Measurements from ENCODE around the gene XCR1.
A peak's percentile ranks its signal among the peaks of the same experiment; 100 is the strongest.

The XCR1 gene

DNA sequence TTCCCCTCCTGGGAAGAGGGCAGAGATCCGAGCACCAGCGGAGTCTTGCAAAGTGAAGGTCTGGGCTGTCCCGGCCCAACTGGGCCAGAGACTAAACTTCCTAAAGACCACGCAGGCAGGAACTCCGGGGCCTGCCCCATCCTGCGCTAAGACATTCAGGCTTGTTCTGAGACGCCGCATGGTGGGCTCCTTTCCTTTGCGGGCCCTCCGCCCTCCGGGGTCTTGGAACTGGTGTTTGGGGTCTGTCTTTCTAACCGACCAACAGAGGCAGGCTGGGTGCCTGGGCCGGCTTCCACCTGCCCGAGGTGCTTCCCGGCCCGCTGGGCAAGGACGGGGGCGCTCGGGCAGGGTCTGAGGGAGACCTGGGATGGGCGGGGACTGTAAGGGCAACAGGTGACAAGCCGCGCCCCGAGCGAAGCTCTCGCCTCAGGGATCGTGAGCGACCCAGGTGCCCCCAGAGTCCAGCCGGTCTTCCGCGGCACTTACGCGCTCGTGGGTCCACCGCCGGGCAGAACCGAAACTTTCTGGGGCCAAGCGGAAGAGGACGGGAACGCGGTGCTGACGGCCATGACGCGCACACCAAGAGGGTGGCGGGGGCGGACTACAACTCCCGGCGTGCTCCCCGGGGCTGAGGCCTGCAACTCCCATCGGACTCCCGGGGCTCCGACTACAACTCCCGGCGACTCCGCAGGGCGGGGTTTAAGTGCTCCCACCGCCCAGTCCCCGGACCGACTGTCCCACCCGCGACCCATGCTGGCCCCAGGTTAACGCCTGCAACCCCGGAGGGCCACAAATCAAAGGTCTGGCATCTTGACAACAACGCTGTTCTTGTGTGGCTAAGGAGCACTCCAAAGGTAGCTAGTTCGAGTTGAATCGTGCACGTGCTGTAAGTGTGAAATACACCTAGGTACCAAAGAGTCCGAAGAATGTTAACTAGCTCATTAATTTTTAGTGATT lies 31.8 kb downstream of the XCR1 start, which contains the start of gene FYCO1:
Gene FYCO1 (minus strand): TSS at position 589 of the 957 bp plus-strand sequence. CDS start 10,914 bp downstream, outside the sequence.
- no peaks in the 10 kb centered on the region for H3K27me3 ChIP-seq (ENCODE audit: control insufficient read depth, low read length)
- TF ChIP-seq EZH2phosphoT487 (IDR thresholded peaks at IDR 0.05; ENCODE audit: borderline replicate concordance, low read length) = no peak
- TF ChIP-seq, protein P1, sequence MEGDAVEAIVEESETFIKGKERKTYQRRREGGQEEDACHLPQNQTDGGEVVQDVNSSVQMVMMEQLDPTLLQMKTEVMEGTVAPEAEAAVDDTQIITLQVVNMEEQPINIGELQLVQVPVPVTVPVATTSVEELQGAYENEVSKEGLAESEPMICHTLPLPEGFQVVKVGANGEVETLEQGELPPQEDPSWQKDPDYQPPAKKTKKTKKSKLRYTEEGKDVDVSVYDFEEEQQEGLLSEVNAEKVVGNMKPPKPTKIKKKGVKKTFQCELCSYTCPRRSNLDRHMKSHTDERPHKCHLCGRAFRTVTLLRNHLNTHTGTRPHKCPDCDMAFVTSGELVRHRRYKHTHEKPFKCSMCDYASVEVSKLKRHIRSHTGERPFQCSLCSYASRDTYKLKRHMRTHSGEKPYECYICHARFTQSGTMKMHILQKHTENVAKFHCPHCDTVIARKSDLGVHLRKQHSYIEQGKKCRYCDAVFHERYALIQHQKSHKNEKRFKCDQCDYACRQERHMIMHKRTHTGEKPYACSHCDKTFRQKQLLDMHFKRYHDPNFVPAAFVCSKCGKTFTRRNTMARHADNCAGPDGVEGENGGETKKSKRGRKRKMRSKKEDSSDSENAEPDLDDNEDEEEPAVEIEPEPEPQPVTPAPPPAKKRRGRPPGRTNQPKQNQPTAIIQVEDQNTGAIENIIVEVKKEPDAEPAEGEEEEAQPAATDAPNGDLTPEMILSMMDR (IDR thresholded peaks at IDR 0.05; ENCODE audit: low read depth, low read length, poor library complexity, severe bottlenecking) = no peak
- peaks cover 32% of the 10 kb centered on the region for H3K4me1 ChIP-seq (ENCODE audit: control insufficient read depth, low read length)
- H3F3A ChIP-seq (ENCODE audit: control insufficient read depth, insufficient read depth) = no peaks in the 10 kb centered on the region
- H3K9me2 ChIP-seq (replicated peaks; ENCODE audit: control insufficient read depth, low read length) = no peaks in the 10 kb centered on the region
- no peaks in the 10 kb centered on the region; the same call in 1 of the 2 replicates for H3K9me3 ChIP-seq (ENCODE audit: control insufficient read depth, insufficient read depth, low read length)
- H4K20me1 ChIP-seq (ENCODE audit: control insufficient read depth, insufficient read depth, low read depth, low read length) = no peaks in the 10 kb centered on the region
- H3K79me2 ChIP-seq (ENCODE audit: control insufficient read depth, low read length) = peaks cover 46% of the 10 kb centered on the region
- peak within 1 kb of the TSS; percentile 83 for H3K4me3 ChIP-seq (ENCODE audit: low read length)
- peaks cover 3% of the 10 kb centered on the region; the same call in 1 of the 2 replicates for H3K36me3 ChIP-seq (ENCODE audit: control insufficient read depth, low read length)
- H3K4me2 ChIP-seq (ENCODE audit: low read length) = peak within 1 kb of the TSS; percentile 91
- peak within 1 kb of the TSS; percentile 16; the same call in 1 of the 2 replicates for H3K27ac ChIP-seq (ENCODE audit: low read depth, low read length)

DNA sequence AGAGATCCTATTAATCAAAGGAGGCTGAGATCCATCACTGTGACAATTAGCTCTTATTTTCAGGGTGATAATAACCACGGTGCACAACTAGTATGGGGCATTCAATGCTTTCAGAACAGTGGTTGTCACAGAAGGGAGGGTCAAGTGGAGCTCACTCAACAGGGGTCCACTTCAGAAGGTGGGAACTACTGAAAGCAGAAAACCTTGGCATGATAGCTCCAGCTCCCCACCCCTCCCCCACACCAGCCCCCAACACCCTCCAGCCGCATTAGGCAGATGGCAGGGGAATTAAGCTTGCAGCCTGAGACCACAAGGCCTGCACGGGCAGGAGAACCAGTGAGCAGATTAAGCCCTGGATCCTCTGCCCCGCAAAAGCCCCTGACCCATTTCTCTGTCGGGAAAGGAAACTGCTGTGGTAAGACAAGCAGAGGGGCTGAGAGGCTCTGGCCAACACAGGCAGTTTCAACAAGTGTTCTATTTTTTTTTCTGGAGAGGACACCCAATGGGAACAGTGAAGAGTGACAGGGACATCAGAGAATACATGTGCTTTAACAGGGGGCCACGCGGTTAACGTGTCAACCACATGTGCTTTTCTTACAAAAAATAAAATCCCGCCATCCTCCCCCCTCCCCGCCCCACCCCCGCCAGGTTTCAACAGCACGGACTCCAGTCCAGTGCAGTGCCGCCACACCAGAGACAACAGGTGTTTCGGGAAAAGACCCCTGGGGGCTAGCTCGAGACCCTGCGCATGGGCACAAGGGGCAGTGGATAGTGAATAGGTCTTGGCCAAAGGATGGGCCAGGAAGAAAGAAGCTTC lies 32.7 kb downstream of the XCR1 start:
- H3K9me2 ChIP-seq (replicated peaks; ENCODE audit: control insufficient read depth, low read length) = no peaks in the 10 kb centered on the region
- peaks cover 3% of the 10 kb centered on the region; the same call in 1 of the 2 replicates for H3K36me3 ChIP-seq (ENCODE audit: control insufficient read depth, low read length)
- H4K20me1 ChIP-seq (ENCODE audit: control insufficient read depth, insufficient read depth, low read depth, low read length) = no peaks in the 10 kb centered on the region
- peaks cover 32% of the 10 kb centered on the region for H3K4me1 ChIP-seq (ENCODE audit: control insufficient read depth, low read length)
- H3K79me2 ChIP-seq (ENCODE audit: control insufficient read depth, low read length) = peaks cover 55% of the 10 kb centered on the region
- H3F3A ChIP-seq (ENCODE audit: control insufficient read depth, insufficient read depth) = no peaks in the 10 kb centered on the region
- no peaks in the 10 kb centered on the region for H3K27me3 ChIP-seq (ENCODE audit: control insufficient read depth, low read length)
- H3K27ac ChIP-seq (ENCODE audit: low read depth, low read length) = peak overlapping the region; percentile 16; the same call in 1 of the 2 replicates
- TF ChIP-seq, protein P1 (IDR thresholded peaks at IDR 0.05; ENCODE audit: low read depth, low read length, poor library complexity, severe bottlenecking) = no peak
- no peak for TF ChIP-seq EZH2phosphoT487 (IDR thresholded peaks at IDR 0.05; ENCODE audit: borderline replicate concordance, low read length)
- peak overlapping the region; percentile 83 for H3K4me3 ChIP-seq (ENCODE audit: low read length)
- H3K4me2 ChIP-seq (ENCODE audit: low read length) = peak overlapping the region; percentile 91
- no peaks in the 10 kb centered on the region; the same call in 1 of the 2 replicates for H3K9me3 ChIP-seq (ENCODE audit: control insufficient read depth, insufficient read depth, low read length)

DNA sequence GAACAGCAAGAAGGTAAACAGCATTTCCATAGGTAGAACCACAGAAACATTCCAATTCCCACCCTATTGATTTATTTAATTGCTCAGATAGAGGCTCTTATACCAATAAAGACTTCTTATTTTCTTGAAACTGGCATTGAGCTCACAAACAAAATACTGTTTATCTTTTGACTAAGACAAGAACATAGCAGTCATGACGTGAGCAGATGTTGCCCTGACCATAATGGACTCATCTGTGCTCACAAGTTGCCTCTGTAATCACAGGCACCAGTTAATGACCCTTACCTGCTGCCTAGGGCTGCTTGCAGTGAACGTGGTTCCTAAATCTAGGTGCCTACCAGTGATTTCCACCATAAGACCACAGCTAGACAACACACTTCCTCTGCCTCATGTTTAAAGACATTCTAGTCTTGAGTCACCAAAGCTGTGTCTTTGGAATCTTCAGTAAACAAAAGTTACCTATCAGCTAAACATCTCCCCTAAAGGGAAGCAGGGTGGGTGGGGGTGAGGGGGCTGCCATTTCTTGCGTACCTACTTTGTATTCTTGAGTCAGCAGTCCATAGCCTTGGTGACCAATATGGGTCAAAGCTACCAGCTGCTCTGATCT lies 33.8 kb downstream of the XCR1 start:
- no peaks in the 10 kb centered on the region; the same call in 1 of the 2 replicates for H4K20me1 ChIP-seq (ENCODE audit: control insufficient read depth, insufficient read depth, low read depth, low read length)
- H3F3A ChIP-seq (ENCODE audit: control insufficient read depth, insufficient read depth) = no peaks in the 10 kb centered on the region
- H3K27me3 ChIP-seq (ENCODE audit: control insufficient read depth, low read length) = no peaks in the 10 kb centered on the region
- TF ChIP-seq EZH2phosphoT487 (IDR thresholded peaks at IDR 0.05; ENCODE audit: borderline replicate concordance, low read length) = no peak
- TF ChIP-seq, protein P1 (IDR thresholded peaks at IDR 0.05; ENCODE audit: low read depth, low read length, poor library complexity, severe bottlenecking) = no peak
- H3K4me2 ChIP-seq (ENCODE audit: low read length) = peak overlapping the region; percentile 28
- peaks cover 32% of the 10 kb centered on the region for H3K4me1 ChIP-seq (ENCODE audit: control insufficient read depth, low read length)
- H3K4me3 ChIP-seq (ENCODE audit: low read length) = 0 out of 2 replicates have a peak overlapping the region, but pooled peaks have one; percentile 19
- H3K9me2 ChIP-seq (replicated peaks; ENCODE audit: control insufficient read depth, low read length) = no peaks in the 10 kb centered on the region
- H3K79me2 ChIP-seq (ENCODE audit: control insufficient read depth, low read length) = peaks cover 66% of the 10 kb centered on the region
- H3K9me3 ChIP-seq (ENCODE audit: control insufficient read depth, insufficient read depth, low read length) = no peaks in the 10 kb centered on the region
- H3K36me3 ChIP-seq (ENCODE audit: control insufficient read depth, low read length) = peaks cover 3% of the 10 kb centered on the region; the same call in 1 of the 2 replicates
- H3K27ac ChIP-seq (ENCODE audit: low read depth, low read length) = no peak overlapping the region
